ENCODE measurements around the gene ALDH9A1.

- TF ChIP-seq CTCF (conservative IDR thresholded peaks at IDR 0.05; ENCODE audit: low read length), result no peak
- TF ChIP-seq EZH2phosphoT487 (IDR thresholded peaks at IDR 0.05; ENCODE audit: borderline replicate concordance), result no peak
These were observed 78.7 kb downstream of the ALDH9A1 start for GRCh38 chr1:165619647-165620151.

Data from Loucy (cell line).